ACC112 (cell line): ENCODE results near the gene ARHGEF1.

Experiments used
- H2AFZ ChIP-seq: fragments of 200-600 bp; sonication (generic); one replicate; pipeline ENCODE4 v1.6.0; 2017; ENCODE audit warnings: antibody characterized with exemption, low read length; ENCODE audit not compliant: unreplicated experiment
- H3K27ac ChIP-seq: fragments of 200-600 bp; sonication (generic); 2 replicates; pipeline ENCODE4 v1.5.1; 2014; ENCODE audit warnings: low read depth, mild to moderate bottlenecking, antibody characterized with exemption, low read length, moderate library complexity
- H3K27me3 ChIP-seq: fragments of 200-600 bp; sonication (generic); 2 replicates; pipeline ENCODE4 v1.6.1; 2014; ENCODE audit warnings: mild to moderate bottlenecking, antibody characterized with exemption, low read length, moderate library complexity, mixed read lengths; ENCODE audit not compliant: insufficient read depth
- H3K36me3 ChIP-seq: fragments of 200-600 bp; sonication (generic); 2 replicates; pipeline ENCODE4 v1.6.1; 2016; ENCODE audit warnings: mild to moderate bottlenecking, antibody characterized with exemption, low read length, moderate library complexity, mixed read lengths; ENCODE audit not compliant: insufficient read depth
- H3K4me1 ChIP-seq: fragments of 200-600 bp; sonication (generic); one replicate; pipeline ENCODE4 v1.6.1; 2016; ENCODE audit warnings: low read length, mixed read lengths; ENCODE audit not compliant: insufficient read depth, unreplicated experiment, control insufficient read depth
- H3K4me3 ChIP-seq: fragments of 200-600 bp; sonication (generic); 2 replicates; pipeline ENCODE4 v1.5.1; 2014; ENCODE audit warnings: mild to moderate bottlenecking, low read depth, low read length
- H3K79me2 ChIP-seq: fragments of 200-600 bp; sonication (generic); one replicate; pipeline ENCODE4 v1.6.0; 2016; ENCODE audit warnings: low read length; ENCODE audit not compliant: control insufficient read depth, unreplicated experiment, insufficient read depth

Gene ARHGEF1

DNA sequence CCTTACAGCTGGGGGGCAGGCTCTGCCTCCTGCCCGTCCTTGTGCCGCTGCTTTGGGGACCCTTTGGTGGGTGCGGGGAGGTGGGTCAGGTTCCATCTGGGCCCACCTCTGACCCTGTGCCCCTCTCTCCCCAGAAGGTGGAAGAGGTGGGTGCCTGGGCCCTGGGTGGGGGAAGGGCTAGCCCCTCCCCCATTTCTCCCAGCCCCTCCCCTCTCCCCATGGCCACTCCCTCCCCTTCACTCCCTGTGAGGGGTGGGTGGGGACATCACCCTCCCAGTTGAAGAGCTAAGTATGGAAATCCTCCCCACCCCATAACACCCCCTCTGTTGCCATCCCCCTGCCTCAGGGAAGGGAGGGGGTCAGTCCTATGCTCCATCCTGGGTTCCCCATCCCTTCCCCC lies 14.2 kb downstream of the ARHGEF1 start:
- Histone ChIP-seq H3K79me2 (no peaks in the 10 kb centered on the region), H3K27me3 (no peaks in the 10 kb centered on the region), H3K36me3 (no peaks in the 10 kb centered on the region), H3K27ac (no peak overlapping the region), H3K4me1 (no peaks in the 10 kb centered on the region), H2AFZ (no peak overlapping the region), H3K4me3 (no peak overlapping the region)

DNA sequence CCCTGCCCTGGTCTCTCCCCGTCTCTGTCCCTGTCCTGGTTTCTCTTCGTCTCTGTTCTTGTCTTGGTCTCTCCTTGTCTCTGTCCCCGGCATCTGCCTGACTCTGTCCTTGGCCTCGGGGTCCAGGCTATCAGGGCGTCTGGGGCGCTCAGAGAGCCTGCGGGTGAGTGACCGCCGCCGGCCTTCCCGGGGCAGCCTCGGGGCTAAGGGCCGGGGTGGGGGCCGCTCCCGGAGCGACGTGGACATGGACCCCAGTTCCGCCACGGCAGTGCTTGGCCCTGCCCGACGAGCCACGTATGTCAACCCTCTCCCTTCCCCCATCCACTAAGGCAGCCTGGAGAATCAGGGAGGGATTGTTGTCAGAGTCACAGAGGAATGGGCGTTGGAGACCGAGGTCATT lies 14.8 kb downstream of the ARHGEF1 start:
- Histone ChIP-seq H3K79me2 (no peaks in the 10 kb centered on the region), H3K36me3 (no peaks in the 10 kb centered on the region), H3K27ac (no peak overlapping the region), H3K27me3 (no peaks in the 10 kb centered on the region), H2AFZ (no peak overlapping the region), H3K4me1 (no peaks in the 10 kb centered on the region), H3K4me3 (no peak overlapping the region)

DNA sequence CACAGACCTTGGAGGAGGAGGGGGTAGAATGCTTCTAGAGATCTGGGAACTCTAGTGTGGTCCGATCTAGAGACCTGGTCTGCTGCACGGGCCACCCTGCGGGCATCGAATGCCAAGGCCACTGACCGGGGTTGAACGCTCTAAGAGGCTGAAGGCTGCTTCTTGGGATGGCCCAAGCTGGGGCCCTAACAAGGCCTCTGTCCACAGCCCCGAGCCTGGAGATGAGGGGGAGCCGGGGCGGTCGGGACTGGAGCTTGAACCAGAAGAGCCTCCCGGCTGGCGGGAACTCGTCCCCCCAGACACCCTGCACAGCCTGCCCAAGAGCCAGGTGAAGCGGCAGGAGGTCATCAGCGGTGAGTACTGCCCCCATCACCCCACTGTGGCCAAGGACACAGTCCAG lies 15.3 kb downstream of the ARHGEF1 start:
- H3K27ac ChIP-seq, result no peak overlapping the region

DNA sequence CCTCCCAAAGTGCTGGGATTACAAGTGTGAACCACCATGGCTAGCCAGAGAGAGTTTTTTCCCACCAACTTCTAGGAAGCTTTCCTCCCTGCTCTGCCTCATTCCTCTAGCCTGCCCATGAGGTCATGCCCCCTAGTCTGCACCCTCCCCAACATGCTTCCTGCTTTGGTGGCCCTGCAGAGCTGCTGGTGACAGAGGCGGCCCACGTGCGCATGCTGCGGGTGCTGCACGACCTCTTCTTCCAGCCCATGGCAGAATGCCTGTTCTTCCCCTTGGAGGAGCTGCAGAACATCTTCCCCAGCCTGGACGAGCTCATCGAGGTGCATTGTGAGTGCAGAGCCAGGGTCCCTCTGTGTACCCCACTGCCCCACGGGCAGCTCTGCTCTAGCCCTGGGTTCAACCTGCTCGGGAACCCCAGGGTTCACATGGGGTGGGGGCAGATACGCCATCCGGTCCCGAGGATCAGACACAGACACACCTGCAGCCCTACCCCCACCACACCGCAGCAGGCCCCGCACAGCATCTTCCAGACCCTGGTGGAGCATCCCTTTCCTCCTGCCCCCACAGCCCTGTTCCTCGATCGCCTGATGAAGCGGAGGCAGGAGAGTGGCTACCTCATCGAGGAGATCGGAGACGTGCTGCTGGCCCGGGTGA lies 18.9 kb downstream of the ARHGEF1 start:
- no peak overlapping the region for H2AFZ ChIP-seq
- no peak overlapping the region for H3K4me3 ChIP-seq
- no peak overlapping the region for H3K27ac ChIP-seq
- H3K36me3 ChIP-seq, result no peaks in the 10 kb centered on the region
- no peaks in the 10 kb centered on the region for H3K27me3 ChIP-seq
- no peaks in the 10 kb centered on the region for H3K79me2 ChIP-seq
- H3K4me1 ChIP-seq, result no peaks in the 10 kb centered on the region

More for the DNA sequence above, 15.3 kb downstream of the ARHGEF1 start:
- H3K79me2 ChIP-seq, result no peaks in the 10 kb centered on the region
- H3K4me3 ChIP-seq, result no peak overlapping the region
- no peaks in the 10 kb centered on the region for H3K27me3 ChIP-seq
- no peak overlapping the region for H2AFZ ChIP-seq
- H3K4me1 ChIP-seq, result no peaks in the 10 kb centered on the region
- H3K36me3 ChIP-seq, result no peaks in the 10 kb centered on the region

DNA sequence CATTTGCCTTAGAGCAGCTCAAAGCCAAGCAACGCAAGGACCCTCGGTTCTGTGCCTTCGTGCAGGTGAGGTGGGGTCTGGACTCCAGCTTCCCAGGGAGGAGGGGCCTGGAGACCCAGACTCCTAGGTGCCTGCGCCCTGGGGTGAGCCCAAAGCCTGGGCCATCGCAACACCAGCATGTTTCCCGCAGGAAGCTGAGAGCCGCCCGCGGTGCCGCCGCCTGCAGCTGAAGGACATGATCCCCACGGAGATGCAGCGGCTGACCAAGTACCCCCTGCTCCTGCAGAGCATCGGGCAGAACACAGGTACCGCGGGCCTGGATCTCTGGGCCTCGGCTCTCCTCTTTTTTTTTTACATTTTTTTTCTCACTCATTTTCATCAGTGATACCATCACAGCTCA lies 19.6 kb downstream of the ARHGEF1 start:
- Histone ChIP-seq H3K27ac (no peak overlapping the region), H3K27me3 (no peaks in the 10 kb centered on the region), H3K4me1 (no peaks in the 10 kb centered on the region), H2AFZ (no peak overlapping the region), H3K36me3 (no peaks in the 10 kb centered on the region), H3K79me2 (no peaks in the 10 kb centered on the region), H3K4me3 (no peak overlapping the region)

DNA sequence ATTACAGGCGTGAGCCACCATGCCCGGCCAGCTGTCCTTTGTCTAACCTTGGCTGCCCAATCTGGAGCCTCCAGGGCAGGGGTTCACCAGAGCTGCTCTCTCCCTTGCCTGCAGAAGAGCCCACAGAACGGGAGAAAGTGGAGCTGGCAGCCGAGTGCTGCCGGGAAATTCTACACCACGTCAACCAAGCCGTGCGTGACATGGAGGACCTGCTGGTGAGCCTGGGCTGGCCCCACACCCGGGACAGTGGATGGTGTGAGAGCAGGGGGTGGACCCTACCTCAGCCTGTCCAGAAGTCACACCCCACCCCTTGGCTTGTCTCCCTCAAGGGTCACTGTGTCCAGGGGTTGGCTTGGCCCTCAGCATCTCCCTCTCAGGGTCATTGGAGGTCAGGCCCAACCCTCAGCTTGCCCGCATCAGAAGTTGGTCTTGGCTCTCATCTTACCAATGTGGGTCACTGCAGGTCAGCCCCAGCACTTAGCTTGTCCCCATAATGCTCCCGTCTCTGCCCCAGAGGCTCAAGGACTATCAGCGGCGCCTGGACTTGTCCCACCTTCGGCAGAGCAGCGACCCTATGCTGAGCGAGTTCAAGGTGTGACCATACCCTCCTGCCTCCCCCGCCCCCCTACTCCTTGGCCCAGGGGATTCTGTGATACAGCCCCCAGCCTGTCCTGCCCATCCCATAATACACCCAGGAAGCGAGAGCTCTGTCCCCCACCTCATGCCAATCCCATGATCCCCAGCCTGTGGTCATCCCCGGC lies 20.4 kb downstream of the ARHGEF1 start:
- H3K4me3 ChIP-seq, result no peak overlapping the region
- no peak overlapping the region for H3K27ac ChIP-seq
- no peaks in the 10 kb centered on the region for H3K4me1 ChIP-seq
- H2AFZ ChIP-seq, result no peak overlapping the region
- no peaks in the 10 kb centered on the region for H3K79me2 ChIP-seq
- H3K36me3 ChIP-seq, result no peaks in the 10 kb centered on the region
- H3K27me3 ChIP-seq, result no peaks in the 10 kb centered on the region

DNA sequence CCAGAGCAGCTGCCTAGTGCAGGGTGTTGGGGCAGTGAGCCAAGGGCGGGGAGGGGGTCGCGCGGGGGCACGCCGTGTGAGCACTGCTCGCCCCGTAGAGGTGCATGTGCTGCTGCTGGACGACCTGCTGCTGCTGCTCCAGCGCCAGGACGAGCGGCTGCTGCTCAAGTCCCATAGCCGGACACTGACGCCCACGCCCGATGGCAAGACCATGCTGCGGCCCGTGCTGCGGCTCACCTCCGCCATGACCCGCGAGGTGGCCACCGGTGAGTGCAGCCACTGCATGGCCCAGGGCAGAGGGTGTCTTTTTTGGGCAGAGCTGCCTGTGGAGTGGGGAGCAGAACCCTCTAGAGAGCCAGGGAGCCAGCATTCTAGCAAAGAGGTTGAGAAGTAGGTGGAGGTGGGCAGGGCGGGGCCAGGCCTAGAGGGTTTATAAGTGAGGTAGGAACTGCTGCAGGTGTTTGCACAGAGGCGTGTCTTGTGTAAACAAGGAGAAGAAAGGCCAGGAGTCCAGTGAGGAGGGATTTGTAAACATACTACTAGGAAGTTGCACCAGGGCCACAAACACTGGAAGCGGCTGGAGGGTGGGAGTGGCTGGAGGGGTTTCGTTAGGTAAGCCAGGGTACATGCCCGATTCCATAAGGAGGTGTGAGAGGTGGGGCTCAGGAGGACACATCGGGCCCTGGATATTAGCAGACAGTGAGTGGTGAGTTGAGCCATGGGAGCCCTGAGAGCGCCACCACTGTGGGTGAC lies 21.3 kb downstream of the ARHGEF1 start:
- Histone ChIP-seq H3K27ac (no peak overlapping the region), H3K36me3 (no peaks in the 10 kb centered on the region), H2AFZ (no peak overlapping the region), H3K4me1 (no peaks in the 10 kb centered on the region), H3K27me3 (no peaks in the 10 kb centered on the region), H3K79me2 (no peaks in the 10 kb centered on the region), H3K4me3 (no peak overlapping the region)

DNA sequence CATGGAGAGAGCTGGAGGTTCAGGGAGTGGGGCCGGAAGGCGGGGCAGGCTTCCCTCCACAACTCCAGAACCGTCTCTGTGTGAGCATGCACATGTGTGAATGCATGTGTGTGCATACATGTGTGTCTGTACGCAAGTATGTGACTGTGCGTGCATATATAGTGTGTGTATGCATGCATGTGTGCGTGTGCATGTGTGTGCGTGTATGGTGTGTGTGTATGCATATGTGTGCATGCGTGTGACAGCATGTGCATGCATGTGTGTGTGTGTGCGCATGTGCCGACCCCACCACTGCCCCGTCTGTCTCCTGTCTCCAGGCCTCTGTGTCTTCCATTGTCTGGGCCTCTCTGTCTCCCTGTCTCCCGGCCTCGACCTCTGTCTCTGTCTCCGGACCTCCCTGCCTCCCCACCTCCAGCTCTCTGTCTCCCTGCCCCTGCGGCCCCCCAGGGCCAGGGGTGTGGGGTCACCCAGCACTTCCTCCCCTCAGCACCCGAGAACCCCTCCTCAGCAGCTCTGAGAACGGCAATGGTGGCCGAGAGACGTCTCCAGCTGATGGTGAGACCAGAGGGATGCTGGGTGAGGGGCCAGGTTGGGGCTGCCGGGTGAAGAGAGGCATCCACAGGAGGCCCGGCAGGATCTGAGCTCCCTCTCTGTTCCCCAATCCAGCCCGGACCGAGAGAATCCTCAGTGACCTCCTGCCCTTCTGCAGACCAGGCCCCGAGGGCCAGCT lies 22.5 kb downstream of the ARHGEF1 start:
- H3K27ac ChIP-seq, result no peak overlapping the region
- H2AFZ ChIP-seq, result no peak overlapping the region
- H3K79me2 ChIP-seq, result no peaks in the 10 kb centered on the region
- no peak overlapping the region for H3K4me3 ChIP-seq
- H3K36me3 ChIP-seq, result no peaks in the 10 kb centered on the region
- no peaks in the 10 kb centered on the region for H3K27me3 ChIP-seq
- no peaks in the 10 kb centered on the region for H3K4me1 ChIP-seq

DNA sequence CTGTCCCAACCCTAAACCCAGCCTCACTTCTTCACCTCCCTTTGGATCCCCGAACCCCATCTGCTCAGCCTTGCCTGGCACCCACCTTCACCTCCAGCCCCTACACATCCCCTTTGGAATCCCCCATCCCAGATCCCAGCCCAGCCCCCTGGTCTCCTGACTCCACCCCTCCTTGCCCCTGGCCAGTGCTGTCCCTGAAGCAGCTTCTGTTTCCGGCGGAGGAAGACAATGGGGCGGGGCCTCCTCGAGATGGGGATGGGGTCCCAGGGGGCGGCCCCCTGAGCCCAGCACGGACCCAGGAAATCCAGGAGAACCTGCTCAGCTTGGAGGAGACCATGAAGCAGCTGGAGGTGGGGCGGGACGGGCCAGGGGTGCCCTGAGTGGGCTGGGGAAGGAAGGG lies 23.3 kb downstream of the ARHGEF1 start:
- Histone ChIP-seq H3K27ac (no peak overlapping the region), H3K36me3 (no peaks in the 10 kb centered on the region), H2AFZ (no peak overlapping the region), H3K4me1 (no peaks in the 10 kb centered on the region), H3K79me2 (no peaks in the 10 kb centered on the region), H3K4me3 (no peak overlapping the region), H3K27me3 (no peaks in the 10 kb centered on the region)

DNA sequence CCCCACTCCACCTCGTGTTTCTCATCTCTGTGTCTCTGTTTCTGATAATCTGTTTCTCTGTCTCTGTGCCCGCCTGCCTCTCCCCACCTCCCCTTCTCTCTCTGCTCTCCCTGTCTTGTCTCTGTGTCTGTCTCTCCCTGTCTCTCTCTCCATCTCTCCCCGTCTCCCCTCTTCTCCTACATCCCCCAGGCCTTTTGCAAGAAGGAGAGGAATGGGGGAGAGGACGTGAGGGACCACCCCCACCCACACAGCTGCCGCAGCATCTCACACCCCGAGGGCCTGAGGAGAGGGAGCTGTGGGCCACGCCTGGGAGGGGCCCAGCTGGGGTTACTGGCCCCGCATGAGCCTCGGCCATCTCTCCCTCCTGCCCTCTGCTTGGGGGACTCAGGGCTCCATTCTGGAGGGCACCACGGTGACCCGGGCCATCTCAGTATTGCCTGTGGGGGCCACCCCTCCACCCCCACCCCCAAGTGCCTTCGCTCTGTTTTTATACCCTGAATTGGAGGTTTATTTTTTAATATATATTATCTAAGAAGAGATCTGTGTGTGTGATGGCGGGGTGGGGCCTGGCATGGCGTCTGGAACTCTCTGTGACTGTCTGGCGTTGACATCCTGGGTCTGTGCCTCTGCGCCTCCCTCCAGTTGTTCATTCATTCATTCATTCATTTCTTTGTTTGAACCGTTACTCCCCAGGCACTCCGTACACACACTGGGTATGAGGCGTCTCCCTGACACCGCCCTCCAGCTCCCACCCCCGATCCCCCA lies 24.1 kb downstream of the ARHGEF1 start:
- no peak overlapping the region for H3K27ac ChIP-seq

More for the DNA sequence above, 24.1 kb downstream of the ARHGEF1 start:
- Histone ChIP-seq H3K4me3 (no peak overlapping the region), H3K36me3 (no peaks in the 10 kb centered on the region), H2AFZ (no peak overlapping the region), H3K27me3 (peaks cover 5% of the 10 kb centered on the region; the same call in 1 of the 2 replicates), H3K79me2 (no peaks in the 10 kb centered on the region), H3K4me1 (no peaks in the 10 kb centered on the region)
